Measurements from ENCODE around the gene TGFBI. TPM values are rescaled to one million over a fixed set of nuclear protein-coding genes. Genes with fewer than 3 reads are reported as not detected.

Gene TGFBI
- total and polyA plus RNA-seq, 5 experiments from 2014 or later, result 0.34 to 11.7 (median 6.0) TPM; not detected in 1

GRCh38 chr5:136006761-136007251, 22.0 kb upstream of the TGFBI start:
- no peak for ATAC-seq
- H3K4me1 Mint-ChIP-seq, result no peaks in the 10 kb centered on the region
- no peaks in the 10 kb centered on the region for H3K36me3 Mint-ChIP-seq
- no peaks in the 10 kb centered on the region for H3K9me3 Mint-ChIP-seq
- POLR2A ChIA-PET, result no interaction called here
- no peak for DNase-seq
- H3K27me3 Mint-ChIP-seq, result peaks cover 6 to 39% (median 12%) of the 10 kb centered on the region in 5 donors
- H3K27ac Mint-ChIP-seq, result no peak overlapping the region
- no peak overlapping the region for H3K4me3 Mint-ChIP-seq

- H3K4me3 Mint-ChIP-seq, result no peak overlapping the region
- POLR2A ChIA-PET, result no interaction called here
- H3K4me1 Mint-ChIP-seq, result peaks cover 0 to 2% (median 0%) of the 10 kb centered on the region in 4 donors
- DNase-seq (no peak), ATAC-seq (no peak)
- no peaks in the 10 kb centered on the region for H3K36me3 Mint-ChIP-seq
- peaks cover 6 to 42% (median 12%) of the 10 kb centered on the region in 5 donors for H3K27me3 Mint-ChIP-seq
- no peaks in the 10 kb centered on the region for H3K9me3 Mint-ChIP-seq
- H3K27ac Mint-ChIP-seq, result no peak overlapping the region
These were observed 21.5 kb upstream of the TGFBI start for GRCh38 chr5:136007271-136007670.

- H3K9me3 Mint-ChIP-seq, result peaks cover 0 to 2% (median 0%) of the 10 kb centered on the region in 9 donors
- peaks cover 15 to 74% (median 29%) of the 10 kb centered on the region in 5 donors for H3K27me3 Mint-ChIP-seq
- H3K27ac Mint-ChIP-seq, result no peak overlapping the region
- ATAC-seq (no peak), DNase-seq (no peak)
- H3K36me3 Mint-ChIP-seq, result no peaks in the 10 kb centered on the region
- H3K4me1 Mint-ChIP-seq, result peaks cover 0 to 7% (median 0%) of the 10 kb centered on the region in 4 donors
- POLR2A ChIA-PET, result no interaction called here
- no peak overlapping the region for H3K4me3 Mint-ChIP-seq
These were observed 17.3 kb upstream of the TGFBI start for GRCh38 chr5:136011414-136012001.

- Mint-ChIP-seq H3K4me1 (peaks cover 0 to 7% (median 0%) of the 10 kb centered on the region in 4 donors), H3K27me3 (peaks cover 15 to 67% (median 28%) of the 10 kb centered on the region in 5 donors), H3K27ac (no peak overlapping the region), H3K36me3 (no peaks in the 10 kb centered on the region), H3K4me3 (no peak overlapping the region), H3K9me3 (peaks cover 0 to 2% (median 0%) of the 10 kb centered on the region in 9 donors)
- POLR2A ChIA-PET, result no interaction called here
- ATAC-seq (no peak), DNase-seq (no peak)
These were observed 16.6 kb upstream of the TGFBI start for GRCh38 chr5:136012041-136012804.

GRCh38 chr5:136013559-136013958, 15.2 kb upstream of the TGFBI start:
- peaks cover 0 to 2% (median 0%) of the 10 kb centered on the region in 9 donors for H3K9me3 Mint-ChIP-seq
- no peak for DNase-seq
- no peak for ATAC-seq
- H3K27me3 Mint-ChIP-seq, result peaks cover 12 to 55% (median 19%) of the 10 kb centered on the region in 5 donors
- POLR2A ChIA-PET, result no interaction called here
- H3K36me3 Mint-ChIP-seq, result no peaks in the 10 kb centered on the region
- no peak overlapping the region for H3K4me3 Mint-ChIP-seq
- peaks cover 0 to 7% (median 0%) of the 10 kb centered on the region in 4 donors for H3K4me1 Mint-ChIP-seq
- H3K27ac Mint-ChIP-seq, result no peak overlapping the region

- Mint-ChIP-seq H3K27me3 (peaks cover 12 to 55% (median 19%) of the 10 kb centered on the region in 5 donors), H3K27ac (no peak overlapping the region), H3K36me3 (no peaks in the 10 kb centered on the region), H3K4me3 (no peak overlapping the region), H3K9me3 (peaks cover 0 to 2% (median 0%) of the 10 kb centered on the region in 9 donors), H3K4me1 (peaks cover 0 to 7% (median 0%) of the 10 kb centered on the region in 4 donors)
- DNase-seq (no peak), ATAC-seq (no peak)
- POLR2A ChIA-PET, result no interaction called here
These were observed 14.5 kb upstream of the TGFBI start for GRCh38 chr5:136014049-136015002.

- Mint-ChIP-seq H3K4me1 (peaks cover 0 to 7% (median 0%) of the 10 kb centered on the region in 4 donors), H3K27ac (no peak overlapping the region), H3K27me3 (peaks cover 12 to 54% (median 19%) of the 10 kb centered on the region in 5 donors), H3K4me3 (no peak overlapping the region), H3K36me3 (no peaks in the 10 kb centered on the region), H3K9me3 (peaks cover 0 to 2% (median 0%) of the 10 kb centered on the region in 9 donors)
- POLR2A ChIA-PET, result no interaction called here
- ATAC-seq (no peak), DNase-seq (no peak)
These were observed 13.8 kb upstream of the TGFBI start for GRCh38 chr5:136015003-136015375.

- no peak overlapping the region for H3K27ac Mint-ChIP-seq
- ATAC-seq (no peak), DNase-seq (no peak)
- no peaks in the 10 kb centered on the region for H3K36me3 Mint-ChIP-seq
- peaks cover 0 to 7% (median 0%) of the 10 kb centered on the region in 4 donors for H3K4me1 Mint-ChIP-seq
- H3K9me3 Mint-ChIP-seq, result peaks cover 0 to 2% (median 0%) of the 10 kb centered on the region in 9 donors
- POLR2A ChIA-PET, result interaction anchor here (0.6 kb wide), 1 partner anchor 149 kb away, joined by 3 read pairs; no protein-coding TSS in a partner anchor
- peaks cover 7 to 43% (median 16%) of the 10 kb centered on the region in 5 donors for H3K27me3 Mint-ChIP-seq
- H3K4me3 Mint-ChIP-seq, result no peak overlapping the region
These were observed 12.7 kb upstream of the TGFBI start for GRCh38 chr5:136015966-136016650.

GRCh38 chr5:136016945-136017530, 11.8 kb upstream of the TGFBI start:
- Mint-ChIP-seq H3K27me3 (peaks cover 7 to 40% (median 16%) of the 10 kb centered on the region in 5 donors), H3K4me3 (no peak overlapping the region), H3K27ac (no peak overlapping the region), H3K36me3 (no peaks in the 10 kb centered on the region), H3K9me3 (peaks cover 0 to 2% (median 0%) of the 10 kb centered on the region in 9 donors), H3K4me1 (peaks cover 0 to 7% (median 0%) of the 10 kb centered on the region in 4 donors)
- POLR2A ChIA-PET, result interaction anchor here (0.6 kb wide), 1 partner anchor 150 kb away, joined by 3 read pairs; no protein-coding TSS in a partner anchor
- DNase-seq (no peak), ATAC-seq (no peak)

GRCh38 chr5:136018814-136019783, 9.7 kb upstream of the TGFBI start:
- ATAC-seq (no peak), DNase-seq (no peak)
- Mint-ChIP-seq H3K27ac (no peak overlapping the region), H3K27me3 (peaks cover 3 to 36% (median 15%) of the 10 kb centered on the region in 5 donors), H3K9me3 (no peaks in the 10 kb centered on the region), H3K4me3 (no peak overlapping the region), H3K4me1 (peaks cover 0 to 4% (median 1%) of the 10 kb centered on the region in 4 donors), H3K36me3 (no peaks in the 10 kb centered on the region)
- POLR2A ChIA-PET, result no interaction called here

- POLR2A ChIA-PET, result no interaction called here
- DNase-seq (no peak), ATAC-seq (no peak)
- Mint-ChIP-seq H3K36me3 (no peaks in the 10 kb centered on the region), H3K9me3 (no peaks in the 10 kb centered on the region), H3K27me3 (peaks cover 3 to 27% (median 11%) of the 10 kb centered on the region in 5 donors), H3K27ac (no peak overlapping the region), H3K4me3 (no peak overlapping the region), H3K4me1 (peaks cover 0 to 2% (median 0%) of the 10 kb centered on the region in 4 donors)
These were observed 8.8 kb upstream of the TGFBI start for GRCh38 chr5:136020001-136020382.

All from naive thymus-derived CD8-positive, alpha-beta T cell (primary cell).